ENCODE data around the gene SLC10A7. TPM values are rescaled to one million over a fixed set of nuclear protein-coding genes. Genes with fewer than 3 reads are reported as not detected.

SLC10A7 gene
- total and polyA plus RNA-seq, 2 experiments from 2014 or later: 0.81 to 4.3 TPM

GRCh38 chr4:146470604-146471003, 51.1 kb downstream of the SLC10A7 start (continued):
- TF ChIP-seq ETS1 (IDR thresholded peaks at IDR 0.05) (no peak), NANOG (IDR thresholded peaks at IDR 0.05; ENCODE audit: borderline replicate concordance) (no peak), EZH2 (IDR thresholded peaks at IDR 0.05; ENCODE audit: low read depth, unreplicated experiment) (no peak), ZNF331 (CRISPR knock-in tag; IDR thresholded peaks at IDR 0.05; ENCODE audit: low read depth) (no peak)
- TF ChIP-seq, protein P1, sequence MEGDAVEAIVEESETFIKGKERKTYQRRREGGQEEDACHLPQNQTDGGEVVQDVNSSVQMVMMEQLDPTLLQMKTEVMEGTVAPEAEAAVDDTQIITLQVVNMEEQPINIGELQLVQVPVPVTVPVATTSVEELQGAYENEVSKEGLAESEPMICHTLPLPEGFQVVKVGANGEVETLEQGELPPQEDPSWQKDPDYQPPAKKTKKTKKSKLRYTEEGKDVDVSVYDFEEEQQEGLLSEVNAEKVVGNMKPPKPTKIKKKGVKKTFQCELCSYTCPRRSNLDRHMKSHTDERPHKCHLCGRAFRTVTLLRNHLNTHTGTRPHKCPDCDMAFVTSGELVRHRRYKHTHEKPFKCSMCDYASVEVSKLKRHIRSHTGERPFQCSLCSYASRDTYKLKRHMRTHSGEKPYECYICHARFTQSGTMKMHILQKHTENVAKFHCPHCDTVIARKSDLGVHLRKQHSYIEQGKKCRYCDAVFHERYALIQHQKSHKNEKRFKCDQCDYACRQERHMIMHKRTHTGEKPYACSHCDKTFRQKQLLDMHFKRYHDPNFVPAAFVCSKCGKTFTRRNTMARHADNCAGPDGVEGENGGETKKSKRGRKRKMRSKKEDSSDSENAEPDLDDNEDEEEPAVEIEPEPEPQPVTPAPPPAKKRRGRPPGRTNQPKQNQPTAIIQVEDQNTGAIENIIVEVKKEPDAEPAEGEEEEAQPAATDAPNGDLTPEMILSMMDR (conservative IDR thresholded peaks at IDR 0.05; ENCODE audit: low read depth in 2 of 2): no peak

DNA sequence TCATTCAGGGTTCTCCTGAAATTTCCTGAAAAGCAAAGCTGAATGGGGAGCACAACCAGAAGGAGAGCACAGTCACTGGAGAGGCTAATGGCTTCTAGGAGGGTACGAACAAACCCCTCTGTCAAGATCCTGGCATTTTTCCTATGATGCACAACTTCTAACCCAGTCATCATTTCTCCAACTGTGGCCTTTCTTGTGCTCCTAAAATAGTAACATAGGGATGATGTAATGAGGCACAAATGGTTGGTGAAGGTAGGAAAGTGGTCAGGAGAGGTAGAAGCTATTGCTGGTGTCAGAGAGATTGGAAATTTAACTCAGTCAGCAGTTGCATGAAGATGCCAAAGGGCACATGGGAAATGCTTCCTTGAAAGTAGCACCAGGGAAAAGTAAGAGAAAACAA, 52.7 kb downstream of the SLC10A7 start:
- Histone ChIP-seq H3F3A (replicated peaks; ENCODE audit: low read depth) (no peaks in the 10 kb centered on the region), H3K27ac (ENCODE audit: low read depth) (no peak overlapping the region), H2AFZ (no peak overlapping the region), H3K36me3 (ENCODE audit: insufficient read depth) (no peaks in the 10 kb centered on the region), H3K4me1 (ENCODE audit: insufficient read depth) (peaks cover 14% of the 10 kb centered on the region), H4K20me1 (replicated peaks; ENCODE audit: insufficient read depth) (no peaks in the 10 kb centered on the region), H3K27me3 (ENCODE audit: insufficient read depth) (no peaks in the 10 kb centered on the region), H3K79me2 (replicated peaks; ENCODE audit: insufficient read depth) (no peaks in the 10 kb centered on the region), H3K4me2 (no peak overlapping the region), H3K9me2 (ENCODE audit: insufficient read depth) (no peaks in the 10 kb centered on the region), H3K4me3 (no peak overlapping the region)
- Mint-ChIP-seq H3K4me1 (peaks cover 21% of the 10 kb centered on the region; the same call in 2 of the 3 replicates), H3K27ac (0 out of 2 replicates have a peak overlapping the region, but pooled peaks have one; percentile 24), H3K27me3 (ENCODE audit: insufficient read depth, low read depth, poor library complexity) (peaks cover 5% of the 10 kb centered on the region), H3K36me3 (ENCODE audit: low read depth) (no peaks in the 10 kb centered on the region), H3K4me3 (no peak overlapping the region), H3K9me3 (no peaks in the 10 kb centered on the region)
- TF ChIP-seq EZH2 (IDR thresholded peaks at IDR 0.05; ENCODE audit: low read depth, unreplicated experiment) (no peak), ETS1 (IDR thresholded peaks at IDR 0.05) (no peak), JUNB (IDR thresholded peaks at IDR 0.05; ENCODE audit: unreplicated experiment) (no peak), STAT1 (IDR thresholded peaks at IDR 0.05; ENCODE audit: unreplicated experiment) (no peak), POLR2AphosphoS5 (IDR thresholded peaks at IDR 0.05; ENCODE audit: low read depth) (no peak), NANOG (IDR thresholded peaks at IDR 0.05; ENCODE audit: borderline replicate concordance) (no peak)
- TF ChIP-seq, protein P2, sequence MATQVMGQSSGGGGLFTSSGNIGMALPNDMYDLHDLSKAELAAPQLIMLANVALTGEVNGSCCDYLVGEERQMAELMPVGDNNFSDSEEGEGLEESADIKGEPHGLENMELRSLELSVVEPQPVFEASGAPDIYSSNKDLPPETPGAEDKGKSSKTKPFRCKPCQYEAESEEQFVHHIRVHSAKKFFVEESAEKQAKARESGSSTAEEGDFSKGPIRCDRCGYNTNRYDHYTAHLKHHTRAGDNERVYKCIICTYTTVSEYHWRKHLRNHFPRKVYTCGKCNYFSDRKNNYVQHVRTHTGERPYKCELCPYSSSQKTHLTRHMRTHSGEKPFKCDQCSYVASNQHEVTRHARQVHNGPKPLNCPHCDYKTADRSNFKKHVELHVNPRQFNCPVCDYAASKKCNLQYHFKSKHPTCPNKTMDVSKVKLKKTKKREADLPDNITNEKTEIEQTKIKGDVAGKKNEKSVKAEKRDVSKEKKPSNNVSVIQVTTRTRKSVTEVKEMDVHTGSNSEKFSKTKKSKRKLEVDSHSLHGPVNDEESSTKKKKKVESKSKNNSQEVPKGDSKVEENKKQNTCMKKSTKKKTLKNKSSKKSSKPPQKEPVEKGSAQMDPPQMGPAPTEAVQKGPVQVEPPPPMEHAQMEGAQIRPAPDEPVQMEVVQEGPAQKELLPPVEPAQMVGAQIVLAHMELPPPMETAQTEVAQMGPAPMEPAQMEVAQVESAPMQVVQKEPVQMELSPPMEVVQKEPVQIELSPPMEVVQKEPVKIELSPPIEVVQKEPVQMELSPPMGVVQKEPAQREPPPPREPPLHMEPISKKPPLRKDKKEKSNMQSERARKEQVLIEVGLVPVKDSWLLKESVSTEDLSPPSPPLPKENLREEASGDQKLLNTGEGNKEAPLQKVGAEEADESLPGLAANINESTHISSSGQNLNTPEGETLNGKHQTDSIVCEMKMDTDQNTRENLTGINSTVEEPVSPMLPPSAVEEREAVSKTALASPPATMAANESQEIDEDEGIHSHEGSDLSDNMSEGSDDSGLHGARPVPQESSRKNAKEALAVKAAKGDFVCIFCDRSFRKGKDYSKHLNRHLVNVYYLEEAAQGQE (IDR thresholded peaks at IDR 0.05; ENCODE audit: unreplicated experiment): no peak
- ATAC-seq (no peak), DNase-seq (ENCODE audit: low spot score) (no peak)

Data from GM23338 (cell line).